ENCODE results near the gene CREB5.
A peak's percentile ranks its signal among the peaks of the same experiment; 100 is the strongest.

Gene CREB5

GRCh38 chr7:28682801-28683200 lies 270.5 kb downstream of the CREB5 start:
- DNase-seq (ENCODE audit: low read depth in 2 of 2) = no peak

GRCh38 chr7:28684650-28685241 lies 272.4 kb downstream of the CREB5 start:
- DNase-seq (ENCODE audit: low read depth in 2 of 2) = no peak

- no peak for DNase-seq (ENCODE audit: low read depth in 2 of 2)
Observed at GRCh38 chr7:28685242-28685643, 272.9 kb downstream of the CREB5 start.

- DNase-seq (ENCODE audit: low read depth in 2 of 2) = peak; percentile 98
Observed at GRCh38 chr7:28685644-28686417, 273.5 kb downstream of the CREB5 start.

- DNase-seq (ENCODE audit: low read depth in 2 of 2) = peak; percentile 51 to 60
Observed at GRCh38 chr7:28686418-28686800, 274.1 kb downstream of the CREB5 start.

- no peak for DNase-seq (ENCODE audit: low read depth in 2 of 2)
Observed at GRCh38 chr7:28687537-28687936, 275.2 kb downstream of the CREB5 start.

- DNase-seq (ENCODE audit: low read depth in 2 of 2) = no peak
Observed at GRCh38 chr7:28688174-28688573, 275.9 kb downstream of the CREB5 start.

- DNase-seq (ENCODE audit: low read depth in 2 of 2) = peak in 1 of 2 experiments; percentile 27
Observed at GRCh38 chr7:28688651-28689050, 276.3 kb downstream of the CREB5 start.

- DNase-seq (ENCODE audit: low read depth in 2 of 2) = no peak
Observed at GRCh38 chr7:28695300-28696295, 283.3 kb downstream of the CREB5 start.

- DNase-seq (ENCODE audit: low read depth in 2 of 2) = peak; percentile 73 to 76
Observed at GRCh38 chr7:28697913-28698563, 285.7 kb downstream of the CREB5 start.

- no peak for DNase-seq (ENCODE audit: low read depth in 2 of 2)
Observed at GRCh38 chr7:28698840-28699239, 286.5 kb downstream of the CREB5 start.

- DNase-seq (ENCODE audit: low read depth in 2 of 2) = no peak
Observed at GRCh38 chr7:28700096-28700495, 287.8 kb downstream of the CREB5 start.

GRCh38 chr7:28700790-28701203 lies 288.5 kb downstream of the CREB5 start:
- peak; percentile 39 to 49 for DNase-seq (ENCODE audit: low read depth in 2 of 2)

GRCh38 chr7:28701731-28702130 lies 289.4 kb downstream of the CREB5 start:
- peak; percentile 33 to 36 for DNase-seq (ENCODE audit: low read depth in 2 of 2)

GRCh38 chr7:28702171-28702570 lies 289.9 kb downstream of the CREB5 start:
- no peak for DNase-seq (ENCODE audit: low read depth in 2 of 2)

- no peak for DNase-seq (ENCODE audit: low read depth in 2 of 2)
Observed at GRCh38 chr7:28703037-28703765, 290.9 kb downstream of the CREB5 start.

- DNase-seq (ENCODE audit: low read depth in 2 of 2) = no peak
Observed at GRCh38 chr7:28704706-28705105, 292.4 kb downstream of the CREB5 start.

- no peak for DNase-seq (ENCODE audit: low read depth in 2 of 2)
Observed at GRCh38 chr7:28705350-28705749, 293.0 kb downstream of the CREB5 start.

GRCh38 chr7:28706584-28706983 lies 294.3 kb downstream of the CREB5 start:
- no peak for DNase-seq (ENCODE audit: low read depth in 2 of 2)

- DNase-seq (ENCODE audit: low read depth in 2 of 2) = no peak
Observed at GRCh38 chr7:28707291-28707690, 295.0 kb downstream of the CREB5 start.

Data from fibroblast of skin of left quadriceps (primary cell).